ENCODE data around the gene PAQR7. TPM values are rescaled to one million over a fixed set of nuclear protein-coding genes. Genes with fewer than 3 reads are reported as not detected.

PAQR7 gene
- total RNA-seq, 2 donors from 2014 or later: 0.85 to 2.9 TPM

DNA sequence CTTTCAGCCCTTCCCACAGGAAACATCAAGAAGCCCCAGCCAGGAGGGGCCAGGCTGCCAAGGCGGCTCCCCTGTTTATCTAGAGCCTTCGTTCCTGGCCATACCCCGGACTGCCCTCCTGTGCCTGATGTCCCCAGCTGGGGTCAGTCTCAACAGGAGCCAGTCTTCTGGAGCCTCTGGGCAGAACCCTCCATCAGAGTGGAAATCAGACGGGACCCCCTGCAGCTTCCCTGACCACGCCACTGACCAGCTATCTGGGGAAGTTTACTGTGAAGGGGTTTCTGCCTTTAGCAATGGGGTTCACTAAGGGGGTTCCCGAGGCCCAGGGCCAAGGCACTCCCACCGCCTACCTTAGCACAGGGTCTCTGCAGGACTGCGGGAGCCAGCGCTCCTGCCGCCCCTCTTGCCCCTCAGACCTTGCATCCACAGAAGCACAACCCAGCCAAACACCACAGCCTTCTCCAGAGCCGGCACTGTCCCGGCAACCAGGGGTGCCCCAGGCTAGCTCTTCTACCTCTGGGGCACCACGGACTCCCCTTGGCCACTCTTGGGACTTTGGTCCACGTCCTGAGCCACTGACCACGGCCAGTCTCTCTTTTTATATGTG lies 59.3 kb downstream of the PAQR7 start:
- no peaks in the 10 kb centered on the region for H3K9me3 ChIP-seq
- no peaks in the 10 kb centered on the region for H3K27me3 ChIP-seq
- peaks cover 0 to 23% of the 10 kb centered on the region in 2 donors for H3K4me1 ChIP-seq
- H3K27ac ChIP-seq: no peak overlapping the region
- TF ChIP-seq, protein P1, sequence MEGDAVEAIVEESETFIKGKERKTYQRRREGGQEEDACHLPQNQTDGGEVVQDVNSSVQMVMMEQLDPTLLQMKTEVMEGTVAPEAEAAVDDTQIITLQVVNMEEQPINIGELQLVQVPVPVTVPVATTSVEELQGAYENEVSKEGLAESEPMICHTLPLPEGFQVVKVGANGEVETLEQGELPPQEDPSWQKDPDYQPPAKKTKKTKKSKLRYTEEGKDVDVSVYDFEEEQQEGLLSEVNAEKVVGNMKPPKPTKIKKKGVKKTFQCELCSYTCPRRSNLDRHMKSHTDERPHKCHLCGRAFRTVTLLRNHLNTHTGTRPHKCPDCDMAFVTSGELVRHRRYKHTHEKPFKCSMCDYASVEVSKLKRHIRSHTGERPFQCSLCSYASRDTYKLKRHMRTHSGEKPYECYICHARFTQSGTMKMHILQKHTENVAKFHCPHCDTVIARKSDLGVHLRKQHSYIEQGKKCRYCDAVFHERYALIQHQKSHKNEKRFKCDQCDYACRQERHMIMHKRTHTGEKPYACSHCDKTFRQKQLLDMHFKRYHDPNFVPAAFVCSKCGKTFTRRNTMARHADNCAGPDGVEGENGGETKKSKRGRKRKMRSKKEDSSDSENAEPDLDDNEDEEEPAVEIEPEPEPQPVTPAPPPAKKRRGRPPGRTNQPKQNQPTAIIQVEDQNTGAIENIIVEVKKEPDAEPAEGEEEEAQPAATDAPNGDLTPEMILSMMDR (IDR thresholded peaks at IDR 0.05): no peak
- H3K36me3 ChIP-seq: peaks cover 27% of the 10 kb centered on the region
- no peak overlapping the region for H3K4me3 ChIP-seq
- no peak for DNase-seq (ENCODE audit: low spot score)

DNA sequence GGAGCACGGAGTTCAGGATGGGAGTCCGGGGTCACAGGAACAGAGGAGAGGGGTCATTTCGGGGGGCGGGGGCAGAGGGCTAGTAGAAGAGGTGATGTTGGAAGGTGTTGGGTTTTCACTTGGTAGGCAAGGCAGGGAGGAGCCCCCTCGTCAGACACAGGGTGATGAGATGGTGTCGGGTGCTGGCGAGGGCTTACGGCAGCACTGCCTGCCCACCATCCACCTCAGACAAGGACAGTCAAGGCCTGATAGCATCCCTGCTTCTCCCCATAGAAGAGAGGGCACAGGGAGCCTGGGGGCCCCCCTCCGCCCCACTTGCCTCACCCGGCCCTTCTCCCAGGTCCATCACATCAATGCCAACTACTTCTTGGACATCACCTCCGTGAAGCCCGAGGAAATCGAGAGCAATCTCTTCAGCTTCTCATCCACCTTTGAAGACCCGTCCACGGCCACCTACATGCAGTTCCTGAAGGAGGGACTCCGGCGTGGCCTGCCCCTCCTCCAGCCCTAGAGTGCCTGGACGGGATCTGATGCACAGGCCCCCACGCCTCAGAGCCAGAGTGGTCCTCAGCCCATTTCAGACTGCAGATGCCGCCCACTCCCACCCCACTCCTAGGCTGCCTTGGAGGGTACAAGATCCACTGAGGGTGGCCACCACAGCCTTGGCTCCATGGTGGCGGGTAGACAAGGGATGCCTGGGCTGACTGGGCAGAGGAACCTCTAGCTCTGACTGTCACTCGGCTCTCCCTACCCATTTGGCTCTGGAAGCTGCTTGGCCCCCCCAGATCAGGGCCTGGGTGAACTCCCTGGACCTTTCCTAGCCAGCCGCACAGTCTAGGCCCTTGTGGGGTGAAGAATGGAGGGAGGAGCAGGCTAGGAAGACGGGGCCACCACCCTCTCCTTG lies 60.0 kb downstream of the PAQR7 start:
- H3K4me3 ChIP-seq: no peak overlapping the region
- no peaks in the 10 kb centered on the region for H3K9me3 ChIP-seq
- no peaks in the 10 kb centered on the region for H3K27me3 ChIP-seq
- TF ChIP-seq, protein P1 (IDR thresholded peaks at IDR 0.05): no peak
- peaks cover 27% of the 10 kb centered on the region for H3K36me3 ChIP-seq
- H3K27ac ChIP-seq: no peak overlapping the region
- DNase-seq (ENCODE audit: low spot score): no peak
- H3K4me1 ChIP-seq: peaks cover 0 to 23% of the 10 kb centered on the region in 2 donors

DNA sequence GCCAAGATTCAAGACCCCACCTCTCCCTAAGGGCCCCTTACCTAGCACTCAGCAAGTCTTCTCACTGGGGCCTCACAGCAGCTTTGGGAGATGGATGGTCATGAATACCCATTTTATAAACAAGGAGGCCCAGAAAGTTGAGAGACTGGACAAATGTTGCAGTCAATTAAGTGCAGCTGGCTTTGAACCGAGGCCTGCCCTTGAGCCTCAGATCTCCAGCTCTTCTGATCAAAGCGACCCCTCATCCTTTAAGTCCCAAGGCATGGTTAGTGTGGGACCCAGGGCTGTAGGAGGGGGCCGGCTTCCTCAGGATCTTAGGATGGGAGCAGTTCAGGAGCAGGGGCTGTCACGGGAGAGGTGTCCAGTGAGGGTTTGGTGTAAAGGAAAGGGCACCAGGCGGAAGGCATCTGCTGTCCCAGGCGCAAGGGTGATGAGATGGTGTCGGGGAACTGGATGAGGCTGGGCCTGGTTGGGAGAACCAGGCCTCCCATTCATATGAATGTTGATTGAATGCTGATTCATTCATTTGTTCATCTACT lies 60.9 kb downstream of the PAQR7 start:
- Histone ChIP-seq H3K4me3 (no peak overlapping the region), H3K27me3 (no peaks in the 10 kb centered on the region), H3K27ac (no peak overlapping the region), H3K36me3 (peaks cover 31% of the 10 kb centered on the region), H3K4me1 (peaks cover 0 to 26% of the 10 kb centered on the region in 2 donors), H3K9me3 (no peaks in the 10 kb centered on the region)
- DNase-seq (ENCODE audit: low spot score): no peak
- TF ChIP-seq, protein P1 (IDR thresholded peaks at IDR 0.05): no peak

DNA sequence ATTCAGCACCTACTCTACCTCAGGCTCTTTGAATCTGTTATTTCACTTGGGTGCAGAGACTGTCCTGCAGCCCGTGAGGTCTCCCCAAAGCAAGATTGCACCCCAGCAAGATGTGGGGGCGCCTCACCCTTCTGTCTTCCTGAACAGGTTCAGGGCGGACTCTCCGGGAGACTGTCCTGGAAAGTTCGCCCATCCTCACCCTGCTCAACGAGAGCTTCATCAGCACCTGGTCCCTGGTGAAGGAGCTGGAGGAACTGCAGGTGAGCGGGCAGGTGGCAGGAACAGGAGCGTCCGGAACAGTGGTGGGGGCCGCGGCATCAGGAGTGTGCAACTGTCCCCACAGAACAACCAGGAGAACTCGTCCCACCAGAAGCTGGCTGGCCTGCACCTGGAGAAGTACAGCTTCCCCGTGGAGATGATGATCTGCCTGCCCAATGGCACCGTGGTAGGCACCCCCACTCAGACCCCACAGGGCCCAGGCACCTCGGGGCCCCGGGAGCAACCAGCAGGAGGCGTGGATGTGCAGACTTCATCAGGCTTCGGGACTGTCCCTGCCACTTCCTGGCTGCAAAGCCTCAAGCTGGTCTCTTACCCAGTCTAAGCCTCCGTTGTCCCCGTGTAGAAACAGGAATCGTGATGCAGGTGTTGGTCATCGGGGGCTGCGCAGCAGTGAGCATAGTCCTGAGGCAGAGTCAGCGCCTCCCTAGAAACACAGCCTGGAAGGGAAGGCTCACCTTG lies 61.6 kb downstream of the PAQR7 start:
- TF ChIP-seq, protein P1 (IDR thresholded peaks at IDR 0.05): no peak
- peaks cover 0 to 24% of the 10 kb centered on the region in 2 donors for H3K4me1 ChIP-seq
- H3K4me3 ChIP-seq: no peak overlapping the region
- H3K27me3 ChIP-seq: no peaks in the 10 kb centered on the region
- H3K36me3 ChIP-seq: peaks cover 38% of the 10 kb centered on the region
- H3K27ac ChIP-seq: no peak overlapping the region
- no peak for DNase-seq (ENCODE audit: low spot score)
- no peaks in the 10 kb centered on the region for H3K9me3 ChIP-seq

DNA sequence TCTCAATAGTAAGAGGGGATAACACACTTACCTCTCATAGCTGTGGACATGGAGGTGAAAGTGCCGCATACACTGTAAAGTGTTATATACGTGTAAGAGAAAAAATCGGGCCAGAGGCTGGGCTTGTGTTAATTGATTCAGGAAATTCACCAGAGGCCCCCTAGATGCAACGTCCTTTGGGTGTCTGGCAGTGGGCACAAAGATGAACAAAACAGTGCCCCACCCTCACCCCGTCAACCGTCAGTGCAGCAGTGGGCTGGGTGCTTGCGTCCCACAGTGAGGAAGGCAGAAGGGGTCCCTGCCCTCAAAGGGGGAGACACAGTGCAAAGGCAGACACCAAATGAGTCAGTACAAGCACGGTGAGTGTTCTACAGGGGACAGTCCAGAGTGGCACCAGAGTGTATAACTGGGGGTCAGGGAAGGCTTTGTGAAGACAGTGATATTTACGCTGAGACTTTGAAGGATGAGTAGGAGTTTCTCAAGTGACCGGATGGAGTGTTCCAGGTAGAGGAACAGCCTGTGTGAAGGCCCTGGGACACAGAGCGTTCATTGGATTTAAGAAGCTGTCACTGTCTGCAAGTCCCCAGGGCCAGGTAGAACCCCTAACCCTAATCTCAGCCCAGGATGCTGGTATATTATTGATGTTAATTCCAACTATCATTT lies 62.3 kb downstream of the PAQR7 start:
- no peak overlapping the region for H3K4me3 ChIP-seq
- H3K36me3 ChIP-seq: peaks cover 43% of the 10 kb centered on the region
- TF ChIP-seq, protein P1 (IDR thresholded peaks at IDR 0.05): no peak
- peaks cover 0 to 24% of the 10 kb centered on the region in 2 donors for H3K4me1 ChIP-seq
- DNase-seq (ENCODE audit: low spot score): no peak
- no peak overlapping the region for H3K27ac ChIP-seq
- H3K9me3 ChIP-seq: no peaks in the 10 kb centered on the region
- H3K27me3 ChIP-seq: no peaks in the 10 kb centered on the region

Data from right atrium auricular region (tissue), 2 donors.